ENCODE measurements around the gene TTLL10.
"Not testable (repeated sequence)": the region's sequence is repeated elsewhere in the genome, so short reads cannot be mapped to it uniquely, and the experiment has no call there.

Gene TTLL10

GRCh38 chr1:1194723-1195122, 21.0 kb downstream of the TTLL10 start:
- DNase-seq, result no peak

GRCh38 chr1:1195726-1196125, 22.0 kb downstream of the TTLL10 start:
- DNase-seq, result not testable (repeated sequence)

GRCh38 chr1:1196431-1197187, 22.9 kb downstream of the TTLL10 start:
- no peak for DNase-seq

- no peak for DNase-seq
These were observed 23.5 kb downstream of the TTLL10 start for GRCh38 chr1:1197188-1197500.

- DNase-seq, result no peak
These were observed 24.1 kb downstream of the TTLL10 start for GRCh38 chr1:1197551-1198422.

GRCh38 chr1:1198423-1199140, 24.9 kb downstream of the TTLL10 start:
- no peak for DNase-seq

GRCh38 chr1:1199141-1199960, 25.7 kb downstream of the TTLL10 start:
- DNase-seq, result no peak

GRCh38 chr1:1199961-1200875, 26.5 kb downstream of the TTLL10 start:
- no peak for DNase-seq

GRCh38 chr1:1200876-1201810, 27.5 kb downstream of the TTLL10 start:
- peak; percentile 30 to 76 for DNase-seq

GRCh38 chr1:1202831-1203560, 29.3 kb downstream of the TTLL10 start:
- no peak for DNase-seq

GRCh38 chr1:1203561-1204424, 30.1 kb downstream of the TTLL10 start:
- no peak for DNase-seq

- no peak for DNase-seq
These were observed 30.8 kb downstream of the TTLL10 start for GRCh38 chr1:1204425-1204920.

GRCh38 chr1:1204998-1205768, 31.5 kb downstream of the TTLL10 start:
- DNase-seq, result no peak

- peak in 1 of 2 donors; percentile 23 for DNase-seq
These were observed 32.2 kb downstream of the TTLL10 start for GRCh38 chr1:1205769-1206375.

GRCh38 chr1:1206376-1206965, 32.8 kb downstream of the TTLL10 start, which contains the start of gene TNFRSF18:
Gene TNFRSF18, minus strand, starts transcription at chr1:1206592. Its CDS starts 21 bp downstream, at chr1:1206571.
- DNase-seq, result no peak

GRCh38 chr1:1206966-1207531, 33.4 kb downstream of the TTLL10 start:
- DNase-seq, result no peak
